ENCODE data around the gene FAM13A.

- TF ChIP-seq, protein P1, sequence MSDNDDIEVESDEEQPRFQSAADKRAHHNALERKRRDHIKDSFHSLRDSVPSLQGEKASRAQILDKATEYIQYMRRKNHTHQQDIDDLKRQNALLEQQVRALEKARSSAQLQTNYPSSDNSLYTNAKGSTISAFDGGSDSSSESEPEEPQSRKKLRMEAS (IDR thresholded peaks at IDR 0.05; ENCODE audit: insufficient read depth, insufficient read length), result no peak
- TF ChIP-seq EZH2 (IDR thresholded peaks at IDR 0.05; ENCODE audit: borderline replicate concordance, low read depth, low read length, severe bottlenecking) (no peak), CTCF (IDR thresholded peaks at IDR 0.05; ENCODE audit: extremely low read depth in 1 of 2, insufficient read depth in 1 of 2, low read depth in 1 of 2, low read length in 2 of 2) (no peak), POLR2AphosphoS5 (IDR thresholded peaks at IDR 0.05; ENCODE audit: insufficient read depth, low read depth, low read length) (no peak)
These were observed 30.4 kb downstream of the FAM13A start for GRCh38 chr4:89026542-89026941.
